Measurements from ENCODE around the gene IFT74. TPM values are rescaled to one million over a fixed set of nuclear protein-coding genes. Genes with fewer than 3 reads are reported as not detected.

IFT74 gene
- total and polyA plus RNA-seq, 2 of the 13 experiments (the other 11 are each of a cell fraction or from before 2014, with no cell fraction given), result 4.2 to 12.3 TPM

DNA sequence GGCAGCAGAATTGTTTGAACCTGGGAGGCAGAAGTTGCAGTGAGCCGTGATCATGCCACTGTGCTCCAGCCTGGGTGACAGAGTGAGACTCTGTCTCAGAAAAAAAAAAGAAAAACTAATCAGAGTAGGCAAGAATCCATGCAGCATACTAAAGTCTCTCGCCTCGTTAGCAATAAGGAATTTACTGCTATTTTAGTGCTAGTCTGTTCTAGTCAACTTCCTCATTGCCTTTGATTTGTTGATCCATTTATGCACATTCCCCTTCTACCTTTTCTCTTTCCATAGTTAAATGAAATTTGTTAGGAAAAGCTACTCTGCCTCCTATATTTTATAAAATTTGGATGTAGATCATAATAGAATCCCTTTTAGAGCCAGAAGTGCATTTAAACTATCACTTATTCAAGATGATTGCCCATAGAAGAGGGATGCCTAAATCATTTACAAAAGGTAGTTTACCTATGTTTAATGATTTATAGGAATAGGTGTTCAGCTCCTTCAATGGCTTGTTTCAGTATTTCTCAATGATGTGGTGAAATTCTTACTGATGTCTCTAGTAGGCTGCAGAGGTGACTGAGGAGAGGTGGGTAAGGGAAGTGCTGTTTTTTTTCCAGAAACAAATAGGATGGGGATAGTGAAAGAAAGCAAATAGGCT, 47.3 kb downstream of the IFT74 start (continued):
- TF ChIP-seq, protein P1, sequence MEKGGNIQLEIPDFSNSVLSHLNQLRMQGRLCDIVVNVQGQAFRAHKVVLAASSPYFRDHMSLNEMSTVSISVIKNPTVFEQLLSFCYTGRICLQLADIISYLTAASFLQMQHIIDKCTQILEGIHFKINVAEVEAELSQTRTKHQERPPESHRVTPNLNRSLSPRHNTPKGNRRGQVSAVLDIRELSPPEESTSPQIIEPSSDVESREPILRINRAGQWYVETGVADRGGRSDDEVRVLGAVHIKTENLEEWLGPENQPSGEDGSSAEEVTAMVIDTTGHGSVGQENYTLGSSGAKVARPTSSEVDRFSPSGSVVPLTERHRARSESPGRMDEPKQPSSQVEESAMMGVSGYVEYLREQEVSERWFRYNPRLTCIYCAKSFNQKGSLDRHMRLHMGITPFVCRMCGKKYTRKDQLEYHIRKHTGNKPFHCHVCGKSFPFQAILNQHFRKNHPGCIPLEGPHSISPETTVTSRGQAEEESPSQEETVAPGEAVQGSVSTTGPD (CRISPR knock-in tag; IDR thresholded peaks at IDR 0.05), result no peak
- TF ChIP-seq IRX3 (CRISPR knock-in tag; IDR thresholded peaks at IDR 0.05; ENCODE audit: borderline replicate concordance, low read depth), result no peak
- no peak for TF ChIP-seq KDM2A (CRISPR knock-in tag; IDR thresholded peaks at IDR 0.05; ENCODE audit: borderline replicate concordance, low read depth)
- TF ChIP-seq ONECUT2 (CRISPR knock-in tag; IDR thresholded peaks at IDR 0.05), result no peak
- TF ChIP-seq, protein P2, sequence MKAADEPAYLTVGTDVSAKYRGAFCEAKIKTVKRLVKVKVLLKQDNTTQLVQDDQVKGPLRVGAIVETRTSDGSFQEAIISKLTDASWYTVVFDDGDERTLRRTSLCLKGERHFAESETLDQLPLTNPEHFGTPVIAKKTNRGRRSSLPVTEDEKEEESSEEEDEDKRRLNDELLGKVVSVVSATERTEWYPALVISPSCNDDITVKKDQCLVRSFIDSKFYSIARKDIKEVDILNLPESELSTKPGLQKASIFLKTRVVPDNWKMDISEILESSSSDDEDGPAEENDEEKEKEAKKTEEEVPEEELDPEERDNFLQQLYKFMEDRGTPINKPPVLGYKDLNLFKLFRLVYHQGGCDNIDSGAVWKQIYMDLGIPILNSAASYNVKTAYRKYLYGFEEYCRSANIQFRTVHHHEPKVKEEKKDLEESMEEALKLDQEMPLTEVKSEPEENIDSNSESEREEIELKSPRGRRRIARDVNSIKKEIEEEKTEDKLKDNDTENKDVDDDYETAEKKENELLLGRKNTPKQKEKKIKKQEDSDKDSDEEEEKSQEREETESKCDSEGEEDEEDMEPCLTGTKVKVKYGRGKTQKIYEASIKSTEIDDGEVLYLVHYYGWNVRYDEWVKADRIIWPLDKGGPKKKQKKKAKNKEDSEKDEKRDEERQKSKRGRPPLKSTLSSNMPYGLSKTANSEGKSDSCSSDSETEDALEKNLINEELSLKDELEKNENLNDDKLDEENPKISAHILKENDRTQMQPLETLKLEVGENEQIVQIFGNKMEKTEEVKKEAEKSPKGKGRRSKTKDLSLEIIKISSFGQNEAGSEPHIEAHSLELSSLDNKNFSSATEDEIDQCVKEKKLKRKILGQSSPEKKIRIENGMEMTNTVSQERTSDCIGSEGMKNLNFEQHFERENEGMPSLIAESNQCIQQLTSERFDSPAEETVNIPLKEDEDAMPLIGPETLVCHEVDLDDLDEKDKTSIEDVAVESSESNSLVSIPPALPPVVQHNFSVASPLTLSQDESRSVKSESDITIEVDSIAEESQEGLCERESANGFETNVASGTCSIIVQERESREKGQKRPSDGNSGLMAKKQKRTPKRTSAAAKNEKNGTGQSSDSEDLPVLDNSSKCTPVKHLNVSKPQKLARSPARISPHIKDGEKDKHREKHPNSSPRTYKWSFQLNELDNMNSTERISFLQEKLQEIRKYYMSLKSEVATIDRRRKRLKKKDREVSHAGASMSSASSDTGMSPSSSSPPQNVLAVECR (CRISPR knock-in tag; IDR thresholded peaks at IDR 0.05; ENCODE audit: borderline replicate concordance), result no peak

DNA sequence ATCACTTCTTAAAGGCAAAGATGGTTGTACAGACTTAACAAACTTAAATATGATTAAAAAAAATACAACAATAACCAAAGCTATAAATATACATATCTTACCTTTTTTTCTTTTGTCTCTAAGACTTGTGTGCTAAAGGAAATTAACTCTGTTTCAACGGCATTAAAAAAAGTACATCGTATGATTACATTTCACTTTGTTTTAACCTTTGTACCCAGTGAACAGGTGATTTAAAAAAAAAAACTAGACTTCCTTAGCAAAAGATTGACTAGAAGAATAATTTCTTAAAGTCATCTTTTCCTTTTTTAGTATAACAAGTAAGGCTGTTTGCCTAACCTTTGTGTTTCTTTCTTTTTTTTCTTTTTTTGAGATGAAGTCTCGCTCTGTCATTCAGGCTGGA, 49.3 kb downstream of the IFT74 start, which contains the start of gene LRRC19:
Gene LRRC19 (minus strand): TSS at position 182 of the 400 bp plus-strand sequence. CDS start 5,978 bp downstream, outside the sequence.
- ChIA-PET CTCF (ENCODE audit: low intra/inter-chr PET ratio, low total read pairs) (no interaction called here), POLR2A (no interaction called here)
- intact Hi-C loops (cut with micrococcal nuclease; ENCODE audit: unreplicated experiment), result no loop called here
- Histone ChIP-seq H3K79me2 (ENCODE audit: insufficient read depth, low read length) (no peaks in the 10 kb centered on the region), H3K4me1 (ENCODE audit: insufficient read depth, low read length) (no peaks in the 10 kb centered on the region), H4K20me1 (ENCODE audit: insufficient read depth, low read length) (no peaks in the 10 kb centered on the region), H3K27me3 (ENCODE audit: control insufficient read depth in 1 of 2, insufficient read depth in 2 of 2, low read length in 2 of 2) (no peaks in the 10 kb centered on the region), H3K9me3 (ENCODE audit: low read length) (no peaks in the 10 kb centered on the region), H3K4me3 (replicated peaks in 1 of 3; ENCODE audit: insufficient read depth in 1 of 3, low read depth in 2 of 3, low read length in 3 of 3) (no peak within 1 kb of the TSS), H2AFZ (ENCODE audit: low read length) (no peak within 1 kb of the TSS), H3K9ac (ENCODE audit: insufficient read depth, low read depth, low read length) (no peak within 1 kb of the TSS), H3K27ac (ENCODE audit: extremely low read length, insufficient read depth, low read length) (no peak within 1 kb of the TSS), H3K36me3 (replicated peaks in 1 of 2; ENCODE audit: control insufficient read depth in 1 of 2, insufficient read depth in 2 of 2, low read length in 2 of 2) (no peaks in the 10 kb centered on the region), H3K4me2 (ENCODE audit: low read depth, low read length) (no peak within 1 kb of the TSS)
- no peak for DNase-seq (ENCODE audit: low spot score)
- in situ Hi-C loops (cut with HindIII; ENCODE audit: extremely low pct_ligation_motif_present, low pct_unique_long_range_greater_than_20kb), result no loop called here
- no peak for FAIRE-seq
- no peak for ATAC-seq
- BruUV-seq (replicated peaks), result no TSS peak
- WGBS (ENCODE audit: low lambda C conversion rate), result 84% methylated on average over 3 of the region's 3 CpGs
- TF ChIP-seq ZNF777 (CRISPR knock-in tag; IDR thresholded peaks at IDR 0.05) (no peak), RBAK (CRISPR knock-in tag; IDR thresholded peaks at IDR 0.05) (no peak), ASH2L (IDR thresholded peaks at IDR 0.05; ENCODE audit: insufficient read length, low read depth, low read length) (no peak), PLRG1 (conservative IDR thresholded peaks at IDR 0.05) (no peak), ZNF772 (CRISPR knock-in tag; IDR thresholded peaks at IDR 0.05) (no peak), KDM1A (CRISPR knock-in tag; IDR thresholded peaks at IDR 0.05) (no peak), ETV6 (CRISPR knock-in tag; conservative IDR thresholded peaks at IDR 0.05) (no peak), CHD4 (IDR thresholded peaks at IDR 0.05; ENCODE audit: borderline replicate concordance, low read length) (no peak), ZNF577 (CRISPR knock-in tag; IDR thresholded peaks at IDR 0.05; ENCODE audit: borderline replicate concordance, low read depth) (no peak), ZNF24 (IDR thresholded peaks at IDR 0.05) (no peak), ZNF589 (CRISPR knock-in tag; conservative IDR thresholded peaks at IDR 0.05) (no peak)
- TF ChIP-seq, protein P3, sequence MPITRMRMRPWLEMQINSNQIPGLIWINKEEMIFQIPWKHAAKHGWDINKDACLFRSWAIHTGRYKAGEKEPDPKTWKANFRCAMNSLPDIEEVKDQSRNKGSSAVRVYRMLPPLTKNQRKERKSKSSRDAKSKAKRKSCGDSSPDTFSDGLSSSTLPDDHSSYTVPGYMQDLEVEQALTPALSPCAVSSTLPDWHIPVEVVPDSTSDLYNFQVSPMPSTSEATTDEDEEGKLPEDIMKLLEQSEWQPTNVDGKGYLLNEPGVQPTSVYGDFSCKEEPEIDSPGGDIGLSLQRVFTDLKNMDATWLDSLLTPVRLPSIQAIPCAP (CRISPR knock-in tag; IDR thresholded peaks at IDR 0.05; ENCODE audit: low read depth), result no peak
- TF ChIP-seq, protein P4, sequence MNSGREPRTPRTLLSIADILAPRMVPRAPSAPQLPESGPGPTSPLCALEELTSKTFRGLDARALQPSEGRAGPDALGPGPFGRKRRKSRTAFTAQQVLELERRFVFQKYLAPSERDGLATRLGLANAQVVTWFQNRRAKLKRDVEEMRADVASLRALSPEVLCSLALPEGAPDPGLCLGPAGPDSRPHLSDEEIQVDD (CRISPR knock-in tag; IDR thresholded peaks at IDR 0.05; ENCODE audit: borderline replicate concordance), result no peak

All from HepG2 (cell line).